GM06990 (cell line): ENCODE results near the gene OR8J3.
"Not testable (repeated sequence)": the region's sequence is repeated elsewhere in the genome, so short reads cannot be mapped to it uniquely, and the experiment has no call there.

Experiments
- DNase-seq: peaks from one replicate; pipeline ENCODE4 v3.0.0-alpha.2; 2011; ENCODE audit not compliant: insufficient read length; ENCODE audit errors: extremely low read depth
- H3K27me3 ChIP-seq: replicated peaks from 2 replicates; pipeline ENCODE4 v1.6.0; 2011; ENCODE audit warnings: low read length; ENCODE audit not compliant: control insufficient read depth, insufficient read depth
- H3K36me3 ChIP-seq: 2 replicates; pipeline ENCODE4 v1.5.1; 2011; ENCODE audit warnings: low read length; ENCODE audit not compliant: control insufficient read depth, insufficient read depth
- H3K4me3 ChIP-seq: replicated peaks from 2 replicates; pipeline ENCODE4 v1.5.1; 2011; ENCODE audit warnings: low read depth, mild to moderate bottlenecking, control low read depth, low read length
- TF ChIP-seq, protein P1 (sequence below): IDR thresholded peaks from 2 replicates; pipeline ENCODE4 v1.5.1; 2011; ENCODE audit warnings: low read length, control low read depth, mild to moderate bottlenecking, inconsistent platforms; ENCODE audit not compliant: insufficient read depth, poor library complexity, severe bottlenecking

Gene OR8J3

DNA sequence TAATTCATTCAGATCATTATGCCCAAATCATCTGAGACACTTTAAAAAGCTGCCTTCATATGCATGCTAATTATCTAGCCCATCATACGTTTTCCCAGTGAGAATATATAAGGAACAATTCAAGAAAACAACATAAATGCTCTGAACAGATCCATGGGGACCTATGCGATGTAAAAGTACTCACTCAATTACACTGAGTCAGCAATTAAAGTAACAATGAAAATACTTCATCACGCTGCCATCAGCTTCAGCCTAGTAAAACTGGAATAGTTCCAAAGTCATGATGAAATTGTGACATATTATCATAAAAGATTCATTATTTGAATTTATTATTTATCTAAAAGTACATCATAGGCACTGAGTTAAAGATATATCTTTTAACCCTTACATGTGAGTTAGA, 23.8 kb upstream of the OR8J3 start:
- H3K27me3 ChIP-seq: no peaks in the 10 kb centered on the region
- TF ChIP-seq, protein P1, sequence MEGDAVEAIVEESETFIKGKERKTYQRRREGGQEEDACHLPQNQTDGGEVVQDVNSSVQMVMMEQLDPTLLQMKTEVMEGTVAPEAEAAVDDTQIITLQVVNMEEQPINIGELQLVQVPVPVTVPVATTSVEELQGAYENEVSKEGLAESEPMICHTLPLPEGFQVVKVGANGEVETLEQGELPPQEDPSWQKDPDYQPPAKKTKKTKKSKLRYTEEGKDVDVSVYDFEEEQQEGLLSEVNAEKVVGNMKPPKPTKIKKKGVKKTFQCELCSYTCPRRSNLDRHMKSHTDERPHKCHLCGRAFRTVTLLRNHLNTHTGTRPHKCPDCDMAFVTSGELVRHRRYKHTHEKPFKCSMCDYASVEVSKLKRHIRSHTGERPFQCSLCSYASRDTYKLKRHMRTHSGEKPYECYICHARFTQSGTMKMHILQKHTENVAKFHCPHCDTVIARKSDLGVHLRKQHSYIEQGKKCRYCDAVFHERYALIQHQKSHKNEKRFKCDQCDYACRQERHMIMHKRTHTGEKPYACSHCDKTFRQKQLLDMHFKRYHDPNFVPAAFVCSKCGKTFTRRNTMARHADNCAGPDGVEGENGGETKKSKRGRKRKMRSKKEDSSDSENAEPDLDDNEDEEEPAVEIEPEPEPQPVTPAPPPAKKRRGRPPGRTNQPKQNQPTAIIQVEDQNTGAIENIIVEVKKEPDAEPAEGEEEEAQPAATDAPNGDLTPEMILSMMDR: no peak
- no peak for DNase-seq
- H3K36me3 ChIP-seq: no peaks in the 10 kb centered on the region
- H3K4me3 ChIP-seq: no peak overlapping the region

DNA sequence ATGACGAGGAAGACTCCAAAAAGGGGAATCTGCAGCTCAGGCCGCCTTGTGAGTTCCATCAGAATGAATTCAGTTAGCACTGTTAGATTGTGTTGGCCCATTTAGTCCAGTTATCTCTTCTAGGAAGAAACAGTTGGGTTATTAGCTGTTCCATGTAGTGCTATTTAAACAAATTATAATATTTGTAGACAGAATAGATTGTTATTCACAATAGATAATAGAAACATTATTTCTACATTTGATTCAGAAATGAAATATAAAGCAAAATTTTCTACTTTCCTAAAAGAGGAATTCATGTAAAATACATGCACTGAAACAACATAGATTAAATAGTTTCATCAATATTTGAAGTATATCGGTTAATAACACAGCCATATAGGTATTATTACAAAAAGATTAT, 20.2 kb upstream of the OR8J3 start, which contains the start of gene OR8K5:
TSS of gene OR8K5 (minus strand) at position 101 of the 400 bp plus-strand sequence. CDS start at position 101, 0 bp downstream.
- Histone ChIP-seq H3K27me3 (no peaks in the 10 kb centered on the region), H3K36me3 (no peaks in the 10 kb centered on the region), H3K4me3 (no peak within 1 kb of the TSS)
- DNase-seq: no peak
- TF ChIP-seq, protein P1: no peak

DNA sequence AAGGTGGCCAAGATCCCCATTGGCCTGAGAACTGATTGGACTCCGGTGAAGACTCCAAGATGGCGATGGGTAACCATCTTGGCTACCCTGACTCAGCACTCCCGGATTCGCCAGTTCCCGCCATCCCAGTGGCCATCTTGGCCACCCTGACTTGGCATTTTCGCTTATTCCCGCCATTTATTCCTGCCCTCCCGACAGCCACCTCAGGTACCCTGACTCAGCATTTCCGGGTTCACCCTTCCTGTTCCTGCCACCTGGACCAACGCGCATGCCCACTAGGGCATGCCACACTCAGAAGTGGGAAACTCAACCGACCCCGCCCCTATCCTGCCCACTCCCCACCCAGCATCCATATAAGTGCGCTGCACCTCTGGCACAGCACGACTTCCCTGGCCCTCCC, 12.3 kb upstream of the OR8J3 start:
- no peak for DNase-seq
- no peaks in the 10 kb centered on the region for H3K27me3 ChIP-seq
- H3K36me3 ChIP-seq: no peaks in the 10 kb centered on the region
- TF ChIP-seq, protein P1: no peak
- H3K4me3 ChIP-seq: no peak overlapping the region

DNA sequence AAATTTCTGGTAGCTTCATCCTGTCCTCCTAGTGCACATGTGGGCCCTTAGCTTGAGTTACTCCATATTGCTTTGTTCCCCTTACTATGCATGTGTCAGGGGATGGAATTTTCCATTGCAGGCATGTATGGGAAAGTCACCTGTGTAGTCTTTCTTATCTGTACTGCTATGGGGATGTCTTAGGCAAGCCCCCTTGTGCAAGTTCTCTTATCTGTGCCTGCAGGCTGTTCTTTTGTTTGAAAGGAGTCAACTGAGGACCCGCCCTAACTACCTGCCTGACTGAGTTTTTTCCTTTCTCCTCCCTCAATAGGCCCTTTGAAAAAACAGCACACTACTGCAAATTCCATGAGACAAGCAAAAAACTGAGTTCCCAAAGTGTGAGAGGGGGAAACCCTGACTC, 11.4 kb upstream of the OR8J3 start:
- Histone ChIP-seq H3K36me3 (no peaks in the 10 kb centered on the region), H3K4me3 (no peak overlapping the region), H3K27me3 (no peaks in the 10 kb centered on the region)
- TF ChIP-seq, protein P1: no peak
- DNase-seq: no peak

DNA sequence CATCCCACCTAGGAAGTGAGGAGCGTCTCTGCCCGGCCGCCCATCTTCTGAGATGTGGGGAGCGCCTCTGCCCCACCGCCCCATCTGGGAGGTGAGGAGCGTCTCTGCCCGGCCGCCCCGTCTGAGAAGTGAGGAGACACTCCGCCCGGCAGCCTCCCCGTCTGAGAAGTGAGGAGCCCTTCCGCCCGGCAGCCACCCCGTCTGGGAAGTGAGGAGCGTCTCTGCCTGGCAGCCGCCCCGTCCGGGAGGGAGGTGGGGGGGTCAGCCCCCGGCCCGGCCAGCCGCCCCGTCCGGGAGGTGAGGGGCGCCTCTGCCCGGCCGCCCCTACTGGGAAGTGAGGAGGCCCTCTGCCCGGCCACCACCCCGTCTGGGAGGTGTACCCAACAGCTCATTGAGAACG, 3.7 kb upstream of the OR8J3 start:
- H3K36me3 ChIP-seq, H3K27me3 ChIP-seq, H3K4me3 ChIP-seq, DNase-seq: not testable (repeated sequence)

DNA sequence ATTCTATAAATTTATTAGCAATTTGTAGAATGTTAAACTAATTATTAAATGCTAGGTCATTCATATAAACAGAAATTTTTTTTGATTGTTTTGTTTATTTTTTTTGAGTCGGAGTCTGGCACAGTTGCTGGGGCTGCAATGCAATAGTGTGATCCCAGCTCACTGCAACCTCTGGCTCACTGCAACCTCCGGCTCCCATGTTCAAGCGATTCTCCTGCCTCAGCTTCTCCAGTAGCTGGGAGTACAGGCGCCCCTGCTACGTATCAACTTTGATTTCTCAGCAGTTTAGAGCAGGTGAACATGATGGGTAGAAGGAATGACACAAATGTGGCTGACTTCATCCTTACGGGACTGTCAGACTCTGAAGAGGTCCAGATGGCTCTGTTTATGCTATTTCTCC, 17.9 kb downstream of the OR8J3 start, which contains the start of gene OR8H3:
TSS of gene OR8H3 (plus strand) at position 301 of the 400 bp plus-strand sequence. CDS start at position 301, 0 bp downstream.
- Histone ChIP-seq H3K36me3 (no peaks in the 10 kb centered on the region), H3K4me3 (no peak within 1 kb of the TSS), H3K27me3 (no peaks in the 10 kb centered on the region)
- no peak for DNase-seq
- TF ChIP-seq, protein P1: no peak
